Panc1 (cell line): Measurements from ENCODE around the gene LSM14B. TPM values are rescaled to one million over a fixed set of nuclear protein-coding genes. Genes with fewer than 3 reads are reported as not detected.

Experiments
- ATAC-seq: fragments of 200-7000 bp; cut with Tn5 transposase; 2 replicates; pipeline ENCODE4 v1.9.1; 2020; ENCODE audit warnings: mild to moderate bottlenecking, moderate library complexity
- BruUV-seq: library from RNA; stranded (reverse); fragments of 400-500 nt; replicated peaks from 2 replicates; lab custom pipeline; 2021; lab: Mats Ljungman, UMichigan
- CTCF ChIA-PET: fragments of 300-600 bp; sonication (Branson Sonifier 250); formaldehyde crosslinking; loops from one replicate; lab custom pipeline; 2022; ENCODE audit warnings: antibody characterized with exemption; lab: Charles Lee
- POLR2A ChIA-PET: fragments of 300-600 bp; sonication (Branson Sonifier 250); formaldehyde crosslinking; loops from one replicate; lab custom pipeline; 2022; ENCODE audit warnings: antibody characterized with exemption; lab: Charles Lee
- DNase-seq: peaks from one replicate; pipeline ENCODE4 v3.0.0-alpha.2; 2010; ENCODE audit warnings: low read depth, low spot score
- H3K27ac ChIP-seq: 2 replicates; pipeline ENCODE4 v1.5.1; 2011; ENCODE audit warnings: mild to moderate bottlenecking, low read length, inconsistent platforms
- H3K27me3 ChIP-seq: fragments of 200-500 bp; sonication (Bioruptor generic); 2 replicates; pipeline ENCODE4 v1.6.0; 2014; ENCODE audit warnings: low read length, inconsistent platforms; ENCODE audit not compliant: control insufficient read depth, insufficient read depth
- H3K36me3 ChIP-seq: fragments of 200-500 bp; sonication (Bioruptor generic); 2 replicates; pipeline ENCODE4 v1.5.1; 2014; ENCODE audit warnings: inconsistent platforms, mild to moderate bottlenecking, low read length, moderate library complexity; ENCODE audit not compliant: control insufficient read depth, insufficient read depth
- H3K4me1 ChIP-seq: 2 replicates; pipeline ENCODE4 v1.5.1; 2011; ENCODE audit warnings: inconsistent platforms, mild to moderate bottlenecking, low read length, moderate library complexity; ENCODE audit not compliant: control insufficient read depth, insufficient read depth
- H3K4me3 ChIP-seq, 2 experiments: 2 replicates each; pipeline ENCODE4 v1.5.1; 2011 to 2012; ENCODE audit warnings: low read depth in 2 of 2, low read length in 2 of 2, mild to moderate bottlenecking in 2 of 2, inconsistent platforms in 1 of 2, moderate library complexity in 1 of 2
- H3K9me3 ChIP-seq: fragments of 200-500 bp; sonication (Bioruptor generic); 2 replicates; pipeline ENCODE4 v1.5.1; 2014; ENCODE audit warnings: low read depth, mild to moderate bottlenecking, inconsistent platforms, low read length, moderate library complexity; ENCODE audit not compliant: control insufficient read depth, insufficient read depth
- CTCF ChIP-seq: fragments of 450-650 bp; IDR thresholded peaks from 2 replicates; pipeline ENCODE4 v1.5.1; 2017; ENCODE audit warnings: mild to moderate bottlenecking
- POLR2AphosphoS5 ChIP-seq: IDR thresholded peaks from 2 replicates; pipeline ENCODE4 v1.6.1; 2012; ENCODE audit warnings: mild to moderate bottlenecking, low read depth, low read length, moderate library complexity
- REST ChIP-seq, 2 experiments: IDR thresholded peaks; 2 replicates each; pipeline ENCODE4 v1.6.1; 2011 to 2012; ENCODE audit warnings: low read depth in 2 of 2, control low read depth in 1 of 2, low read length in 1 of 2, mild to moderate bottlenecking in 1 of 2, moderate library complexity in 1 of 2; ENCODE audit not compliant: insufficient read depth in 1 of 2
- SIN3A ChIP-seq: IDR thresholded peaks from 2 replicates; pipeline ENCODE4 v1.6.1; 2012; ENCODE audit warnings: low read depth, mild to moderate bottlenecking, low read length, moderate library complexity, borderline replicate concordance; ENCODE audit not compliant: insufficient read depth
- TCF7L2 ChIP-seq: IDR thresholded peaks from 2 replicates; pipeline ENCODE4 v1.6.1; 2011; ENCODE audit warnings: mild to moderate bottlenecking, low read depth, low read length, inconsistent platforms
- in situ Hi-C: cut with HindIII; loops from 2 replicates; pipeline ENCODE4 v1.10.0; 2016; ENCODE audit warnings: low sequenced_read_pairs, low pct_unique_long_range_greater_than_20kb
- intact Hi-C: fragments of 100-400 bp; cut with micrococcal nuclease; formaldehyde crosslinking; loops from one replicate; pipeline ENCODE4 v1.10.0; 2022; ENCODE audit not compliant: unreplicated experiment
- total RNA-seq: library from RNA; stranded (reverse); gene quantifications from one replicate; pipeline ENCODE4 v1.2.1, GENCODE V29; 2021; ENCODE audit not compliant: unreplicated experiment

Gene LSM14B
- total RNA-seq, 1 experiment from 2014 or later, result 52.2 TPM

GRCh38 chr20:62087227-62087626 lies 35.0 kb upstream of the LSM14B start:
- H3K9me3 ChIP-seq, result no peaks in the 10 kb centered on the region
- BruUV-seq, result no TSS peak
- H3K4me1 ChIP-seq, result peaks cover 14% of the 10 kb centered on the region
- 0 out of 2 replicates have a peak, but pooled peaks have one; percentile 51 for ATAC-seq
- ChIA-PET POLR2A (interaction anchor here (0.7 kb wide), 1 partner anchor 23 kb away, joined by 4 read pairs; no protein-coding TSS in a partner anchor), CTCF (no interaction called here)
- H3K27me3 ChIP-seq, result no peaks in the 10 kb centered on the region; the same call in 1 of the 2 replicates
- H3K27ac ChIP-seq, result no peak overlapping the region
- no peak for DNase-seq
- H3K36me3 ChIP-seq, result no peaks in the 10 kb centered on the region
- in situ Hi-C loops (no loop called here), intact Hi-C loops (no loop called here)
- TF ChIP-seq SIN3A (no peak), TCF7L2 (peak; percentile 58; the same call in 1 of the 2 replicates)
- no peak overlapping the region for H3K4me3 ChIP-seq

GRCh38 chr20:62087632-62088031 lies 34.6 kb upstream of the LSM14B start:
- DNase-seq (no peak), ATAC-seq (no peak)
- no peaks in the 10 kb centered on the region; the same call in 1 of the 2 replicates for H3K27me3 ChIP-seq
- no peaks in the 10 kb centered on the region for H3K9me3 ChIP-seq
- CTCF ChIA-PET, result no interaction called here
- no peak overlapping the region for H3K27ac ChIP-seq
- intact Hi-C loops, result loop anchor here (2.0 kb wide), 1 partner anchor 21 kb away; no protein-coding TSS in a partner anchor
- POLR2A ChIA-PET, result interaction anchor here (0.7 kb wide), 1 partner anchor 22 kb away, joined by 4 read pairs; no protein-coding TSS in a partner anchor
- peaks cover 14% of the 10 kb centered on the region for H3K4me1 ChIP-seq
- in situ Hi-C loops, result no loop called here
- no peak overlapping the region for H3K4me3 ChIP-seq
- H3K36me3 ChIP-seq, result no peaks in the 10 kb centered on the region
- BruUV-seq, result no TSS peak
- TF ChIP-seq TCF7L2 (no peak), CTCF (no peak), SIN3A (no peak), REST (IDR thresholded peaks at IDR 0.05; ENCODE audit: insufficient read depth in 1 of 2, low read depth in 2 of 2, low read length in 1 of 2) (no peak), POLR2AphosphoS5 (no peak)
